AG04450 (cell line): Measurements from ENCODE around the gene DCAF7. TPM values are rescaled to one million over a fixed set of nuclear protein-coding genes. Genes with fewer than 3 reads are reported as not detected.

Experiments used
- CTCF ChIA-PET: fragments of 300-600, 350-600 bp; formaldehyde crosslinking; extraction: SDS; loops from one replicate; lab custom pipeline; 2022; ENCODE audit warnings: antibody characterized with exemption, inconsistent platforms; lab: Charles Lee
- POLR2A ChIA-PET: fragments of 350-600 bp; formaldehyde crosslinking; extraction: SDS; loops from one replicate; lab custom pipeline; 2021; ENCODE audit warnings: antibody characterized with exemption, inconsistent platforms; lab: Yijun Ruan, JAX
- DNase-seq: peaks from one replicate; pipeline ENCODE4 v3.0.0-alpha.2; 2011; ENCODE audit warnings: low read depth, low spot score
- H3K27ac ChIP-seq: one replicate; pipeline ENCODE4 v1.5.1; 2012; ENCODE audit warnings: low read depth, low read length, control low read depth
- H3K27me3 ChIP-seq: one replicate; pipeline ENCODE4 v1.6.0; 2012; ENCODE audit warnings: low read length; ENCODE audit not compliant: control insufficient read depth, insufficient read depth
- H3K4me3 ChIP-seq: 2 replicates; pipeline ENCODE4 v1.5.1; 2011; ENCODE audit warnings: mild to moderate bottlenecking, low read depth, low read length, control low read depth
- H3K9me3 ChIP-seq: 2 replicates; pipeline ENCODE4 v1.5.1; 2012; ENCODE audit warnings: low read length; ENCODE audit not compliant: control insufficient read depth, insufficient read depth
- polyA plus RNA-seq: library from polyadenylated mRNA; depleted of rRNA; stranded (reverse); fragments of >200 nt; gene quantifications from 2 replicates; pipeline ENCODE4 v1.2.3, GENCODE V29; 2011
- TF ChIP-seq, protein P1 (sequence below): IDR thresholded peaks from 2 replicates; pipeline ENCODE4 v1.5.1; 2011; ENCODE audit warnings: low read depth, low read length, control low read depth, inconsistent platforms

Gene DCAF7
- polyA plus RNA-seq, 1 experiment = 50.4 TPM

- Histone ChIP-seq H3K27ac (no peak overlapping the region), H3K4me3 (no peak overlapping the region), H3K27me3 (no peaks in the 10 kb centered on the region), H3K9me3 (no peaks in the 10 kb centered on the region)
- POLR2A ChIA-PET = no interaction called here
- TF ChIP-seq, protein P1, sequence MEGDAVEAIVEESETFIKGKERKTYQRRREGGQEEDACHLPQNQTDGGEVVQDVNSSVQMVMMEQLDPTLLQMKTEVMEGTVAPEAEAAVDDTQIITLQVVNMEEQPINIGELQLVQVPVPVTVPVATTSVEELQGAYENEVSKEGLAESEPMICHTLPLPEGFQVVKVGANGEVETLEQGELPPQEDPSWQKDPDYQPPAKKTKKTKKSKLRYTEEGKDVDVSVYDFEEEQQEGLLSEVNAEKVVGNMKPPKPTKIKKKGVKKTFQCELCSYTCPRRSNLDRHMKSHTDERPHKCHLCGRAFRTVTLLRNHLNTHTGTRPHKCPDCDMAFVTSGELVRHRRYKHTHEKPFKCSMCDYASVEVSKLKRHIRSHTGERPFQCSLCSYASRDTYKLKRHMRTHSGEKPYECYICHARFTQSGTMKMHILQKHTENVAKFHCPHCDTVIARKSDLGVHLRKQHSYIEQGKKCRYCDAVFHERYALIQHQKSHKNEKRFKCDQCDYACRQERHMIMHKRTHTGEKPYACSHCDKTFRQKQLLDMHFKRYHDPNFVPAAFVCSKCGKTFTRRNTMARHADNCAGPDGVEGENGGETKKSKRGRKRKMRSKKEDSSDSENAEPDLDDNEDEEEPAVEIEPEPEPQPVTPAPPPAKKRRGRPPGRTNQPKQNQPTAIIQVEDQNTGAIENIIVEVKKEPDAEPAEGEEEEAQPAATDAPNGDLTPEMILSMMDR = no peak
- DNase-seq = no peak
- CTCF ChIA-PET = interaction anchor here (1.5 kb wide), 1 partner anchor 54 kb away, joined by 4 read pairs; no protein-coding TSS in a partner anchor
Measured at GRCh38 chr17:63557416-63557815, 7.1 kb downstream of the DCAF7 start.

DNA sequence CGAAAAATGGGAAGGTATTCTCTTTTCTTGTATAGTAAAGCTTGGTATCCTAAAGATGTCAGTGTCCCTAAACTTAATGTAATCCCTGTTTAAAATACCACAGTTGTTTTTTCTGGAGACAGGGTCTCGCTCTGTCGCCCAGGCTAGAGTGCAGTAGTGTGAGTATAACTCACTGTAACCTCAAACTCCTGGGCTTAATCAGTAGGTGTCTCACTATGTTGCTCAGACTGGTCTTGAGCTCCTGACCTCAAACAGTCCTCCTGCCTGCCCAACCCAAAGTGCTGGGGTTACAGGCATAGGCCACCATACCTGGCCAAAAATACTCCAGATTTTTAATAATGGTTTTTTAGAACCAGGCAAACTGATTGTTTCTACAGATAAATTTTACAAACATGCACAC is 8.2 kb downstream of the DCAF7 start:
- Histone ChIP-seq H3K9me3 (no peaks in the 10 kb centered on the region), H3K27ac (no peak overlapping the region), H3K27me3 (no peaks in the 10 kb centered on the region), H3K4me3 (no peak overlapping the region)
- CTCF ChIA-PET = interaction anchor here (1.5 kb wide), 1 partner anchor 53 kb away, joined by 4 read pairs; no protein-coding TSS in a partner anchor
- POLR2A ChIA-PET = no interaction called here
- TF ChIP-seq, protein P1 = no peak
- DNase-seq = no peak

DNA sequence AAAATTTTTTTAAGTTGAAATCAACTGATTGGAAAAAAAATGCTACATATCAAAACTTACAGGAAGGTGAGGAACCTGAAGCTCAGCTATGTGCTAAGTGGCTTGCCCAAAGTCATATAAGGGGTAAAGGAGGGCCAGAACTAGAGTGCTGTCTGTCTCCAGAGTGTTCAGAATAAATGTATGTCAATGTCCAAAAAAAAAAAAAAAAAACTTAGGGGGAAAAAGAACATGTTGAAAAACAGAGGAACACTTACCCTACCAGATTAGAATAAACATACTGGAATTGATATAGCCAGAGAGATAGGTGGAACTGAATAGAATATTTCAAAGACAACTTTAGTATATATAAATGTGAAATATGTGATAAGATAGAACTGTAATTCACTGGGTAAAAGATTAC is 11.5 kb downstream of the DCAF7 start:
- DNase-seq = no peak
- no peaks in the 10 kb centered on the region for H3K27me3 ChIP-seq
- no peak overlapping the region for H3K27ac ChIP-seq
- H3K9me3 ChIP-seq = no peaks in the 10 kb centered on the region
- ChIA-PET POLR2A (interaction anchor here (1.1 kb wide), 1 partner anchor 35 kb away, joined by 3 read pairs; no protein-coding TSS in a partner anchor), CTCF (no interaction called here)
- TF ChIP-seq, protein P1 = no peak
- H3K4me3 ChIP-seq = no peak overlapping the region

DNA sequence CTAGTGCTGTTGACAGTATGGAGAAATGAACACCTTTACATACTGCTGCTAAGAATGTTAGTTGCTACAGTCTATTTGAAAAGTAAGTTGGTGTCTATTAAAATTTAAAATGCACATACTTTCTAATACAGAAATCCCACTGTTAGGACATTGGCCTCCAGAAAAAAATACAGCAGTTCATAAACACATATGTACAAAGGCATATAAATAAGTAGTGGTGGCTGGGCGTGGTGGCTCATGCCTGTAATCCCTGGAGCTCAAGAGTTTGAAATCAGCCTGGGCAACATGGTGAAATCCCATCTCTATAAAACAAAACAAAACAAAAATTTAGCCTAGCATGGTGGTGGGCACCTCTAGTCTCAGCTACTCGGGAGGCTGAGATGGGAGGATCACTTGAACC is 13.1 kb downstream of the DCAF7 start:
- Histone ChIP-seq H3K4me3 (no peak overlapping the region), H3K27ac (no peak overlapping the region), H3K27me3 (no peaks in the 10 kb centered on the region), H3K9me3 (no peaks in the 10 kb centered on the region)
- ChIA-PET CTCF (no interaction called here), POLR2A (no interaction called here)
- TF ChIP-seq, protein P1 = no peak
- DNase-seq = no peak

GRCh38 chr17:63564562-63564961 is 14.3 kb downstream of the DCAF7 start:
- TF ChIP-seq, protein P1 = no peak
- ChIA-PET CTCF (interaction anchor here (1.2 kb wide), 1 partner anchor 48 kb away, joined by 5 read pairs; no protein-coding TSS in a partner anchor), POLR2A (no interaction called here)
- H3K27ac ChIP-seq = no peak overlapping the region
- H3K9me3 ChIP-seq = no peaks in the 10 kb centered on the region
- no peak overlapping the region for H3K4me3 ChIP-seq
- DNase-seq = no peak
- H3K27me3 ChIP-seq = no peaks in the 10 kb centered on the region
